Stimulated activated CD8-positive, alpha-beta memory T cell treated with anti-CD3 and anti-CD28 coated beads, Interleukin-15, amount 100 ng/mL, for 24 hours (primary cell): ENCODE results near the gene CDH4.

Experiments
- DNase-seq: peaks from one replicate; pipeline ENCODE4 v3.0.0-alpha.2; 2020; ENCODE audit warnings: low read depth

CDH4 gene

GRCh38 chr20:61487997-61488371, 235.9 kb downstream of the CDH4 start:
- DNase-seq: no peak

- no peak for DNase-seq
These were observed 238.7 kb downstream of the CDH4 start for GRCh38 chr20:61490721-61491120.

- DNase-seq: no peak
These were observed 240.0 kb downstream of the CDH4 start for GRCh38 chr20:61492065-61492464.

GRCh38 chr20:61493798-61494305, 241.8 kb downstream of the CDH4 start:
- no peak for DNase-seq

GRCh38 chr20:61494763-61495575, 242.9 kb downstream of the CDH4 start:
- no peak for DNase-seq

GRCh38 chr20:61497029-61497627, 245.1 kb downstream of the CDH4 start:
- DNase-seq: no peak

GRCh38 chr20:61499859-61500554, 247.9 kb downstream of the CDH4 start:
- DNase-seq: no peak

GRCh38 chr20:61500791-61501321, 248.8 kb downstream of the CDH4 start:
- DNase-seq: no peak

- no peak for DNase-seq
These were observed 250.4 kb downstream of the CDH4 start for GRCh38 chr20:61502433-61502832.

- no peak for DNase-seq
These were observed 251.0 kb downstream of the CDH4 start for GRCh38 chr20:61503106-61503505.

GRCh38 chr20:61505508-61505907, 253.4 kb downstream of the CDH4 start:
- DNase-seq: no peak

GRCh38 chr20:61507778-61508177, 255.7 kb downstream of the CDH4 start:
- no peak for DNase-seq

- DNase-seq: no peak
These were observed 256.4 kb downstream of the CDH4 start for GRCh38 chr20:61508301-61509096.

GRCh38 chr20:61510778-61511330, 258.8 kb downstream of the CDH4 start:
- DNase-seq: no peak

- DNase-seq: no peak
These were observed 260.4 kb downstream of the CDH4 start for GRCh38 chr20:61512475-61512874.

GRCh38 chr20:61513124-61514017, 261.3 kb downstream of the CDH4 start:
- DNase-seq: no peak

- DNase-seq: no peak
These were observed 261.9 kb downstream of the CDH4 start for GRCh38 chr20:61514018-61514365.

GRCh38 chr20:61514396-61514795, 262.3 kb downstream of the CDH4 start:
- no peak for DNase-seq

- no peak for DNase-seq
These were observed 262.9 kb downstream of the CDH4 start for GRCh38 chr20:61514805-61515505.

GRCh38 chr20:61515922-61516321, 263.9 kb downstream of the CDH4 start:
- DNase-seq: no peak
